ENCODE results near the gene BROX.

BROX gene

GRCh38 chr1:222712253-222713090 is at the start of gene BROX, which contains the start of gene AIDA (continued):
- TF ChIP-seq ZNF274 (IDR thresholded peaks at IDR 0.05; ENCODE audit: low read length) (no peak), ZNF274 (tag by site-specific recombination; IDR thresholded peaks at IDR 0.05; ENCODE audit: borderline replicate concordance) (no peak), TSHZ1 (tag by site-specific recombination; IDR thresholded peaks at IDR 0.05; ENCODE audit: borderline replicate concordance) (peak; percentile 23; the same call in 1 of the 2 replicates), ZNF175 (tag by site-specific recombination; IDR thresholded peaks at IDR 0.05) (no peak), SALL2 (tag by site-specific recombination; IDR thresholded peaks at IDR 0.05; ENCODE audit: borderline replicate concordance) (no peak), KLF17 (tag by site-specific recombination; IDR thresholded peaks at IDR 0.05) (peak; percentile 85), ZNF10 (tag by site-specific recombination; IDR thresholded peaks at IDR 0.05) (peak; percentile 73), ZNF214 (tag by site-specific recombination; IDR thresholded peaks at IDR 0.05; ENCODE audit: borderline replicate concordance) (no peak), PRDM2 (tag by site-specific recombination; IDR thresholded peaks at IDR 0.05; ENCODE audit: borderline replicate concordance) (no peak), SP3 (tag by site-specific recombination; IDR thresholded peaks at IDR 0.05) (peak; percentile 99), ZNF23 (tag by site-specific recombination; IDR thresholded peaks at IDR 0.05; ENCODE audit: borderline replicate concordance) (no peak), ZNF837 (tag by site-specific recombination; IDR thresholded peaks at IDR 0.05) (no peak), BCL11A (tag by site-specific recombination; IDR thresholded peaks at IDR 0.05; ENCODE audit: low read depth) (no peak), ZNF561 (tag by site-specific recombination; IDR thresholded peaks at IDR 0.05; ENCODE audit: borderline replicate concordance) (0 out of 2 replicates have a peak, but pooled peaks have one; percentile 49), ZNF121 (tag by site-specific recombination; IDR thresholded peaks at IDR 0.05) (no peak), ZNF585B (tag by site-specific recombination; IDR thresholded peaks at IDR 0.05) (no peak), ZFP41 (tag by site-specific recombination; IDR thresholded peaks at IDR 0.05; ENCODE audit: borderline replicate concordance) (no peak), ZNF624 (tag by site-specific recombination; IDR thresholded peaks at IDR 0.05) (no peak), ZBTB11 (tag by site-specific recombination; conservative IDR thresholded peaks at IDR 0.05; ENCODE audit: low read depth) (peak; percentile 60; the same call in 1 of the 2 replicates), MZF1 (tag by site-specific recombination; IDR thresholded peaks at IDR 0.05; ENCODE audit: borderline replicate concordance) (0 out of 2 replicates have a peak, but pooled peaks have one; percentile 19), ZNF398 (tag by site-specific recombination; IDR thresholded peaks at IDR 0.05) (no peak)

Data from HEK293 (cell line).